PC-3 (cell line): Measurements from ENCODE around the gene TRUB1.

Source experiments
- EZH2 ChIP-seq: fragments of 300-600 bp; sonication (generic); IDR thresholded peaks from one replicate; pipeline ENCODE4 v1.6.1; 2017; ENCODE audit warnings: antibody characterized with exemption, mild to moderate bottlenecking, low read length; ENCODE audit not compliant: unreplicated experiment
- TF ChIP-seq, protein P1 (sequence below): fragments of 300-600 bp; sonication (generic); conservative IDR thresholded peaks from 2 replicates; pipeline ENCODE4 v1.5.1; 2017; ENCODE audit warnings: antibody characterized with exemption, low read depth, mild to moderate bottlenecking, low read length

DNA sequence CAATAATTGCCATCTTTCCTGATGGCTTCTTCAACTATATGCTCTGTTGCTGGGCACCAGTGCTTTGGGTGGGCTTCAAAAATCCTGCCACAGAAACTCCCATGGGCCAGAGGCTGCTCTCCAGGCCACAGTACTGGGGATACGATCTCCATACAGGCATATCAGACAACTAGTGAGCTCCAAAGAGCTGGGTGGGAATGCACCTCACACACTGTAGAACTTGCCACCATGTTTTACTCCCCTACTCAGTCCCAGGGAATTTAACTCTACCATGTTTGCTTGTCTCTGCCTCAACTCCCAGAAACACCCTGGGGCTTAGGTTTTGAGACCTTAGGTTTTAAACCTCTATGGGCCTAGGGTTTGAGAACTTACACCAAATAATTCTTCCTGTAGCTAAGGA is 20.5 kb upstream of the TRUB1 start:
- TF ChIP-seq, protein P1, sequence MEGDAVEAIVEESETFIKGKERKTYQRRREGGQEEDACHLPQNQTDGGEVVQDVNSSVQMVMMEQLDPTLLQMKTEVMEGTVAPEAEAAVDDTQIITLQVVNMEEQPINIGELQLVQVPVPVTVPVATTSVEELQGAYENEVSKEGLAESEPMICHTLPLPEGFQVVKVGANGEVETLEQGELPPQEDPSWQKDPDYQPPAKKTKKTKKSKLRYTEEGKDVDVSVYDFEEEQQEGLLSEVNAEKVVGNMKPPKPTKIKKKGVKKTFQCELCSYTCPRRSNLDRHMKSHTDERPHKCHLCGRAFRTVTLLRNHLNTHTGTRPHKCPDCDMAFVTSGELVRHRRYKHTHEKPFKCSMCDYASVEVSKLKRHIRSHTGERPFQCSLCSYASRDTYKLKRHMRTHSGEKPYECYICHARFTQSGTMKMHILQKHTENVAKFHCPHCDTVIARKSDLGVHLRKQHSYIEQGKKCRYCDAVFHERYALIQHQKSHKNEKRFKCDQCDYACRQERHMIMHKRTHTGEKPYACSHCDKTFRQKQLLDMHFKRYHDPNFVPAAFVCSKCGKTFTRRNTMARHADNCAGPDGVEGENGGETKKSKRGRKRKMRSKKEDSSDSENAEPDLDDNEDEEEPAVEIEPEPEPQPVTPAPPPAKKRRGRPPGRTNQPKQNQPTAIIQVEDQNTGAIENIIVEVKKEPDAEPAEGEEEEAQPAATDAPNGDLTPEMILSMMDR: no peak
- TF ChIP-seq EZH2: no peak
